ENCODE results near the gene BNC2. TPM values are rescaled to one million over a fixed set of nuclear protein-coding genes. Genes with fewer than 3 reads are reported as not detected.

Gene BNC2
- total and polyA plus RNA-seq, 2 of the 4 experiments (the other 2 are of a cell fraction), result 15.5 to 45.2 TPM

GRCh38 chr9:16455842-16456241, 414.6 kb downstream of the BNC2 start:
- ATAC-seq (ENCODE audit: low read depth) (no peak), DNase-seq (no peak)
- dilution Hi-C loops (cut with HindIII; ENCODE audit: low sequenced_read_pairs, unreplicated experiment) (no loop called here), in situ Hi-C loops (cut with MboI; ENCODE audit: low sequenced_read_pairs) (no loop called here), intact Hi-C loops (cut with micrococcal nuclease) (no loop called here)
- no peaks in the 10 kb centered on the region for H3K9me3 ChIP-seq (ENCODE audit: control insufficient read depth, insufficient read depth, low read length)
- H2BK120ac ChIP-seq (ENCODE audit: low read depth, low read length), result no peak overlapping the region
- no peak overlapping the region for H4K91ac ChIP-seq (ENCODE audit: insufficient read depth, low read depth, low read length)
- no peak overlapping the region for H2BK15ac ChIP-seq (ENCODE audit: low read depth, low read length)
- no peak overlapping the region for H3K9ac ChIP-seq (ENCODE audit: low read depth, low read length)
- BruUV-seq (replicated peaks), result no TSS peak
- H3K4me1 ChIP-seq (ENCODE audit: control insufficient read depth, insufficient read depth, low read length), result peaks cover 7% of the 10 kb centered on the region
- H2AK5ac ChIP-seq (ENCODE audit: low read depth, low read length), result no peak overlapping the region
- no peak overlapping the region for H3K4me2 ChIP-seq (ENCODE audit: low read depth, low read length)
- no peak overlapping the region for H2AFZ ChIP-seq (replicated peaks; ENCODE audit: low read length, poor library complexity)
- TF ChIP-seq POLR2A (IDR thresholded peaks at IDR 0.05; ENCODE audit: low read depth, low read length) (no peak), BHLHE40 (IDR thresholded peaks at IDR 0.05; ENCODE audit: low read depth, low read length) (no peak), RAD21 (IDR thresholded peaks at IDR 0.05; ENCODE audit: low read length) (no peak), FOS (IDR thresholded peaks at IDR 0.05; ENCODE audit: low read depth, low read length) (no peak), RCOR1 (IDR thresholded peaks at IDR 0.05; ENCODE audit: insufficient replicate concordance, low read length) (no peak), RFX5 (IDR thresholded peaks at IDR 0.05; ENCODE audit: low read depth, low read length) (no peak), CHD1 (IDR thresholded peaks at IDR 0.05; ENCODE audit: low read depth, low read length) (no peak), MAZ (IDR thresholded peaks at IDR 0.05; ENCODE audit: borderline replicate concordance, low read depth, low read length) (no peak), MXI1 (IDR thresholded peaks at IDR 0.05; ENCODE audit: borderline replicate concordance, low read depth, low read length) (no peak), SMC3 (IDR thresholded peaks at IDR 0.05; ENCODE audit: low read depth, low read length) (no peak), NFE2L2 (IDR thresholded peaks at IDR 0.05; ENCODE audit: low read depth, low read length) (no peak), CEBPB (IDR thresholded peaks at IDR 0.05; ENCODE audit: low read depth, low read length) (no peak), MAFK (IDR thresholded peaks at IDR 0.05; ENCODE audit: low read depth, low read length) (no peak)
- TF ChIP-seq, protein P1, sequence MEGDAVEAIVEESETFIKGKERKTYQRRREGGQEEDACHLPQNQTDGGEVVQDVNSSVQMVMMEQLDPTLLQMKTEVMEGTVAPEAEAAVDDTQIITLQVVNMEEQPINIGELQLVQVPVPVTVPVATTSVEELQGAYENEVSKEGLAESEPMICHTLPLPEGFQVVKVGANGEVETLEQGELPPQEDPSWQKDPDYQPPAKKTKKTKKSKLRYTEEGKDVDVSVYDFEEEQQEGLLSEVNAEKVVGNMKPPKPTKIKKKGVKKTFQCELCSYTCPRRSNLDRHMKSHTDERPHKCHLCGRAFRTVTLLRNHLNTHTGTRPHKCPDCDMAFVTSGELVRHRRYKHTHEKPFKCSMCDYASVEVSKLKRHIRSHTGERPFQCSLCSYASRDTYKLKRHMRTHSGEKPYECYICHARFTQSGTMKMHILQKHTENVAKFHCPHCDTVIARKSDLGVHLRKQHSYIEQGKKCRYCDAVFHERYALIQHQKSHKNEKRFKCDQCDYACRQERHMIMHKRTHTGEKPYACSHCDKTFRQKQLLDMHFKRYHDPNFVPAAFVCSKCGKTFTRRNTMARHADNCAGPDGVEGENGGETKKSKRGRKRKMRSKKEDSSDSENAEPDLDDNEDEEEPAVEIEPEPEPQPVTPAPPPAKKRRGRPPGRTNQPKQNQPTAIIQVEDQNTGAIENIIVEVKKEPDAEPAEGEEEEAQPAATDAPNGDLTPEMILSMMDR (conservative IDR thresholded peaks at IDR 0.05; ENCODE audit: low read depth, low read length), result no peak
- TF ChIP-seq, protein P2, sequence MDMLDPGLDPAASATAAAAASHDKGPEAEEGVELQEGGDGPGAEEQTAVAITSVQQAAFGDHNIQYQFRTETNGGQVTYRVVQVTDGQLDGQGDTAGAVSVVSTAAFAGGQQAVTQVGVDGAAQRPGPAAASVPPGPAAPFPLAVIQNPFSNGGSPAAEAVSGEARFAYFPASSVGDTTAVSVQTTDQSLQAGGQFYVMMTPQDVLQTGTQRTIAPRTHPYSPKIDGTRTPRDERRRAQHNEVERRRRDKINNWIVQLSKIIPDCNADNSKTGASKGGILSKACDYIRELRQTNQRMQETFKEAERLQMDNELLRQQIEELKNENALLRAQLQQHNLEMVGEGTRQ (IDR thresholded peaks at IDR 0.05; ENCODE audit: low read depth, low read length), result no peak
- TF ChIP-seq, protein P3, sequence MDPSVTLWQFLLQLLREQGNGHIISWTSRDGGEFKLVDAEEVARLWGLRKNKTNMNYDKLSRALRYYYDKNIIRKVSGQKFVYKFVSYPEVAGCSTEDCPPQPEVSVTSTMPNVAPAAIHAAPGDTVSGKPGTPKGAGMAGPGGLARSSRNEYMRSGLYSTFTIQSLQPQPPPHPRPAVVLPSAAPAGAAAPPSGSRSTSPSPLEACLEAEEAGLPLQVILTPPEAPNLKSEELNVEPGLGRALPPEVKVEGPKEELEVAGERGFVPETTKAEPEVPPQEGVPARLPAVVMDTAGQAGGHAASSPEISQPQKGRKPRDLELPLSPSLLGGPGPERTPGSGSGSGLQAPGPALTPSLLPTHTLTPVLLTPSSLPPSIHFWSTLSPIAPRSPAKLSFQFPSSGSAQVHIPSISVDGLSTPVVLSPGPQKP (IDR thresholded peaks at IDR 0.05; ENCODE audit: borderline replicate concordance, low read depth, low read length), result no peak
- H3K36me3 ChIP-seq (ENCODE audit: control insufficient read depth, insufficient read depth, low read length), result no peaks in the 10 kb centered on the region
- no peaks in the 10 kb centered on the region for H3K27me3 ChIP-seq (ENCODE audit: control insufficient read depth, insufficient read depth, low read length)
- H4K8ac ChIP-seq (ENCODE audit: low read depth in 2 of 2, low read length in 2 of 2), result no peak overlapping the region
- H3K27ac ChIP-seq (ENCODE audit: insufficient read depth, low read length), result no peak overlapping the region
- no peak overlapping the region for H3K4me3 ChIP-seq (ENCODE audit: insufficient read depth, low read depth, low read length)
- no peak overlapping the region for H2BK5ac ChIP-seq (ENCODE audit: low read depth, low read length, poor library complexity, severe bottlenecking)
- ChIA-PET POLR2A (ENCODE audit: unreplicated experiment) (no interaction called here), CTCF (interaction anchor here (0.6 to 0.7 kb wide), 2 partner anchors 166 to 176 kb away, joined by 3 to 5 read pairs; no protein-coding TSS in a partner anchor)
- H4K5ac ChIP-seq (ENCODE audit: low read depth, low read length), result no peak overlapping the region
- no peak overlapping the region for H2AK9ac ChIP-seq (replicated peaks; ENCODE audit: low read depth, low read length, poor library complexity)
- no peak overlapping the region for H3K4ac ChIP-seq (ENCODE audit: low read depth, low read length)
- H3K23ac ChIP-seq (ENCODE audit: low read depth, low read length), result no peak overlapping the region
- peaks cover 36 to 53% of the 10 kb centered on the region in 2 experiments for H3K79me1 ChIP-seq (ENCODE audit: low read depth in 1 of 2, low read length in 2 of 2)
- H3K14ac ChIP-seq (replicated peaks; ENCODE audit: low read depth, low read length), result no peak overlapping the region
- no peaks in the 10 kb centered on the region for H4K20me1 ChIP-seq (ENCODE audit: insufficient read depth, low read length)
- H3K18ac ChIP-seq (ENCODE audit: low read depth, low read length), result no peak overlapping the region
- no peak overlapping the region for H2BK20ac ChIP-seq (ENCODE audit: low read depth, low read length)
- H3K9me1 ChIP-seq (ENCODE audit: insufficient read depth, low read length), result peaks cover 17% of the 10 kb centered on the region
- H3K56ac ChIP-seq (ENCODE audit: extremely low read depth, insufficient read depth, low read length), result no peak overlapping the region
